HFF-Myc (cell line): Measurements from ENCODE around the gene CENPP.

ENCODE experiments used
- DNase-seq: peaks from one replicate; pipeline ENCODE4 v3.0.0-alpha.2; 2011; ENCODE audit warnings: low read depth; ENCODE audit errors: extremely low read depth
- H3K4me3 ChIP-seq: replicated peaks from 2 replicates; pipeline ENCODE4 v1.5.1; 2011; ENCODE audit warnings: low read depth, mild to moderate bottlenecking, control low read depth, low read length
- TF ChIP-seq, protein P1 (sequence below): IDR thresholded peaks from 2 replicates; pipeline ENCODE4 v1.5.1; 2012; ENCODE audit warnings: mild to moderate bottlenecking, low read depth, low read length, control low read depth; ENCODE audit errors: missing control alignments

Gene CENPP

DNA sequence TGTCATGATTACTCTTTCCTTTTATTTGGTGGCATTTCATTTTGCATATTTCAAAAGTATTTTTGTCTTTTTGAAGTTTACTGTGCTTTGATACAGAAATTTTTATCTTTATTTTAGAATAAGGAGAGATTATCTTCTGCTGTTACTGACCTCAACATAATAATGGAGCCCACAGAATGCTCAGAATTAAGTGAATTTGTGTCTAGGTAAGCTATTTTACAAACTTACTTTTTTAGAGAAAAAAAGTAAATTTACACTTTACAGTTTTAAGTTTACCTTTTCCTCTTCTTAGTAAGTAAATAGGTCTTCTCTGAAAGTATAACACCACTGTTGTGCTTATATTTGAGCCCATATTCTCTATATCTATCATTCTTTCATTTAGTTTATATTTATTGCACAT lies 19.8 kb downstream of the CENPP start:
- TF ChIP-seq, protein P1, sequence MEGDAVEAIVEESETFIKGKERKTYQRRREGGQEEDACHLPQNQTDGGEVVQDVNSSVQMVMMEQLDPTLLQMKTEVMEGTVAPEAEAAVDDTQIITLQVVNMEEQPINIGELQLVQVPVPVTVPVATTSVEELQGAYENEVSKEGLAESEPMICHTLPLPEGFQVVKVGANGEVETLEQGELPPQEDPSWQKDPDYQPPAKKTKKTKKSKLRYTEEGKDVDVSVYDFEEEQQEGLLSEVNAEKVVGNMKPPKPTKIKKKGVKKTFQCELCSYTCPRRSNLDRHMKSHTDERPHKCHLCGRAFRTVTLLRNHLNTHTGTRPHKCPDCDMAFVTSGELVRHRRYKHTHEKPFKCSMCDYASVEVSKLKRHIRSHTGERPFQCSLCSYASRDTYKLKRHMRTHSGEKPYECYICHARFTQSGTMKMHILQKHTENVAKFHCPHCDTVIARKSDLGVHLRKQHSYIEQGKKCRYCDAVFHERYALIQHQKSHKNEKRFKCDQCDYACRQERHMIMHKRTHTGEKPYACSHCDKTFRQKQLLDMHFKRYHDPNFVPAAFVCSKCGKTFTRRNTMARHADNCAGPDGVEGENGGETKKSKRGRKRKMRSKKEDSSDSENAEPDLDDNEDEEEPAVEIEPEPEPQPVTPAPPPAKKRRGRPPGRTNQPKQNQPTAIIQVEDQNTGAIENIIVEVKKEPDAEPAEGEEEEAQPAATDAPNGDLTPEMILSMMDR, result no peak
- no peak overlapping the region for H3K4me3 ChIP-seq
- no peak for DNase-seq

DNA sequence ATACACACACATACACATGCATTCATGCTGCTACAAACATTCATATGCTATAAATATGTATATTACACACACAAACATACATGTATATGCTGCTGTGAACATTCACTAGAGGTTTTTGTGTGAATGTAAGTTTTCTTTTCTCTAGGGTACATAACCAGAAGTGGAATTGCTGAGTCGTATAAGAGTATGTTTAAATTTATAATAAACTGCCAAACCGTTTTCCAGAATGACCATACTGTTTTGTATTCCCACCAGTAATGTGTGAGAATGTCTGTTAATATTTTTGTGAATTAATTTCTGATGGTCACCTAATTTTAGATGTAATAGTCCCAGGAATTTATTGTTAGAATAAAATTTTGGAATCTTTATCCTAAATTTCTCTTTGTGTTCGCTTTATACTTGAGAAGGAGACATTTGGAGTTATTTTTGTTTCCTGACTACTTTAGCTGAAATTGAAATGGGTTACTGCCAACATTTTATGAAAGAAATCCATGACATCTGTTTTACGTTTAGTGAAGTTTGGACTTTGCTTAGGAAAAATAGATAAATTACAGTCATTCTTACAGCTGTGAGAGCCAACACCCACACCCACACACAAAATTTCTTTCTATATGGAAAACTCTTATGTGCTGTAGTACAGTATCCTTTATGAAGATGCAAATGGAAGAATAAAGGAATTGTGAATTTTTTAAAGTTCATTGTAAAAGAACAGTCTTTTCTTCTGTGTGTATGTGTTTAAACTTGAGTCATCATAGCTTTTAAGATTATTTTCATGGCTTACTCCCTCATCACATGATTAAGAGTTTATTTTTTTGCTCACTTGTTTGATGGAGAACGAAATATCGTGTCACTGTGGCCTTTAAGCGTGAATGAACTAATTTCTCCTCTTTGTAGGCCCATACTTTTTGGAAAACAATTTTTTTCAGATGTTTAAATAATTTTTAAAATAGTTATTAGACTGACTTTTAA lies 24.3 kb downstream of the CENPP start:
- peak; percentile 48 for DNase-seq
- no peak overlapping the region for H3K4me3 ChIP-seq
- TF ChIP-seq, protein P1, result no peak

DNA sequence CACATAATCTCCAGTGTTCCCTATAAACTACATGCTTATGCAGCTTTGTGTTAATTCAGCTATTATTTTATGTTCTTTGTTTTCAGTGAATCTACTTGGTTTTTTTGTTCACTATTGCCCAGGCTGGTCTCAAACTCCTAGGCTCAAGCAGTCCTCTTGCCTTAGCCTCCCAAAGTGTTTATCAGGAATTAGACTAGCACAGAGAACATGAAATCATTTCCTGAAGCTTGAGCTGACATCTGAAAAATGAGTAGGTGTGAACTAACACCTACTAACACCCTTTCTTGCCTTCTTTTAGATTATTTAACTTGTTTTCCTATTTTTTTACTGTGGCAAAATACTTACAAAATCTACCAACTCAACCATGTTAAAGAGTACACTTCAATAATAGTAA lies 25.0 kb downstream of the CENPP start:
- DNase-seq, result no peak
- no peak overlapping the region for H3K4me3 ChIP-seq
- TF ChIP-seq, protein P1, result no peak

DNA sequence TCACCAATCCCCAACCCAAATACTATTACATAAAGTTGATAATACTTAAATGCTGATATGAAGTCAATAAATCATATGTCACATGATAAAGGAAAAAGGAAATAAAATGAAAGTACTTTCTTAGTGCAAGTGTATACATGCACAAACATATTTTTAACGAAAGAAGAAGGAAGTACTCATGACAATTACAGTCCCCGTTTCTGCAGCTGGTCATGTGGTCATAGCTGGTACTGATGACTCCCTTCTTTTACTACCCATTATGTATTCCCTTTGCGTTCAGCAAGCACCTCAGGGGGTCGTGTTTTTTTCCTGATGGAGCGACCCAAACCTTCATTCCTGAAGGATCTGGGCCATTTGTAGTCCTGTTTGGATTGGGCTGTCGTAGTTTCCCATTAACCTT lies 27.3 kb downstream of the CENPP start:
- TF ChIP-seq, protein P1, result no peak
- no peak for DNase-seq
- H3K4me3 ChIP-seq, result no peak overlapping the region

DNA sequence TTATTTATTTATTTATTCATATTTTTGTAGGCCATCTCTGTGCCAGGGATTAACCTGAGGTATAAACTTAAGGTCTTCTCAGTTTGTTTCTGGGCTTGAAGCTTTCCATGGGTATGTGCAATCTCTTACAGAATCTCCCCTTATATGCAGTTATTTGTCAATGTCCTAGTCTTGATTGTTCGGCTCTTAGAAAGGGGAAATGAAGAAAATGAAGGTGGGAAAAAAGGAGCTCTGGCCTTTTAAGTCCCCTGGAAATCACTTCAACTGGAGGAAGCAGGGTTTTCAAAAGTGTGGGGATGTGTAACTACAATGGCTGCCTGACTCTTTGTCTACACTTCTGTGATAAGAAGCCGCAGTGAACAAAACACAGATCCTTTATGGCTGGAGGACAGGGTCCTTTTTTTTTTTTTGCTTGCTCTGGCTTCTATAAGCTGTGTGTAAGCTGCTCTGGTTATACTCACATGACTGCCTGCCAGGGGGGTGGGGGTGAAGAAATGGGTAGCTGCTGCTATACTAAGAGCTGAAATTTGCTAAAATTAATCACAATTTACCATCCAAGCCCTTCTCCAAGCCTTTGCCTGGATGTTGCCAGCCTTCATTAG lies 33.7 kb downstream of the CENPP start:
- TF ChIP-seq, protein P1, result no peak
- DNase-seq, result no peak
- H3K4me3 ChIP-seq, result no peak overlapping the region

DNA sequence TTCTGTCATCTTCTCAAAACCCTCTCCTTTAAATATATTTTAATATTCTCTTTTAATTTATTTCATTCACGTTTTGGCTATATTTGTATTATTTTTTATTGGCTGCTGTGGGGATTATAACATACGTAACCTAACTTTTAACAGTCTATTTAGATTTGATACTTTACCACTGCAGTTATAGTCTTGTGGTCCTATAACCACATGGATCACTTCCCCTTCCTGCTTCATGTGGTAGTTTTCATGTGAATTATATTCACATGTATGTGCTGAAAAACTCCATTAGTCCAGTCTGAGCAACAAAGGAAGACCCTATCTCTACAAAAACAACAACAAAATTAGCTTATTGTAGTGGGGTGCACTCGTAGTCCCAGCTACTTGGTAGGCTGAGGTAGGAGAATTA lies 34.3 kb downstream of the CENPP start:
- no peak for DNase-seq
- TF ChIP-seq, protein P1, result no peak
- H3K4me3 ChIP-seq, result no peak overlapping the region
